Activated T-cell treated with anti-CD3 and anti-CD28 coated beads for 1 hour (primary cell): ENCODE data around the gene RNF149.
"Not testable (repeated sequence)": the region's sequence is repeated elsewhere in the genome, so short reads cannot be mapped to it uniquely, and the experiment has no call there.

Experiments
- DNase-seq: peaks from one replicate; pipeline ENCODE4 v3.0.0-alpha.2; 2020; ENCODE audit warnings: low read depth

The RNF149 gene, protein sequence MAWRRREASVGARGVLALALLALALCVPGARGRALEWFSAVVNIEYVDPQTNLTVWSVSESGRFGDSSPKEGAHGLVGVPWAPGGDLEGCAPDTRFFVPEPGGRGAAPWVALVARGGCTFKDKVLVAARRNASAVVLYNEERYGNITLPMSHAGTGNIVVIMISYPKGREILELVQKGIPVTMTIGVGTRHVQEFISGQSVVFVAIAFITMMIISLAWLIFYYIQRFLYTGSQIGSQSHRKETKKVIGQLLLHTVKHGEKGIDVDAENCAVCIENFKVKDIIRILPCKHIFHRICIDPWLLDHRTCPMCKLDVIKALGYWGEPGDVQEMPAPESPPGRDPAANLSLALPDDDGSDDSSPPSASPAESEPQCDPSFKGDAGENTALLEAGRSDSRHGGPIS

DNA sequence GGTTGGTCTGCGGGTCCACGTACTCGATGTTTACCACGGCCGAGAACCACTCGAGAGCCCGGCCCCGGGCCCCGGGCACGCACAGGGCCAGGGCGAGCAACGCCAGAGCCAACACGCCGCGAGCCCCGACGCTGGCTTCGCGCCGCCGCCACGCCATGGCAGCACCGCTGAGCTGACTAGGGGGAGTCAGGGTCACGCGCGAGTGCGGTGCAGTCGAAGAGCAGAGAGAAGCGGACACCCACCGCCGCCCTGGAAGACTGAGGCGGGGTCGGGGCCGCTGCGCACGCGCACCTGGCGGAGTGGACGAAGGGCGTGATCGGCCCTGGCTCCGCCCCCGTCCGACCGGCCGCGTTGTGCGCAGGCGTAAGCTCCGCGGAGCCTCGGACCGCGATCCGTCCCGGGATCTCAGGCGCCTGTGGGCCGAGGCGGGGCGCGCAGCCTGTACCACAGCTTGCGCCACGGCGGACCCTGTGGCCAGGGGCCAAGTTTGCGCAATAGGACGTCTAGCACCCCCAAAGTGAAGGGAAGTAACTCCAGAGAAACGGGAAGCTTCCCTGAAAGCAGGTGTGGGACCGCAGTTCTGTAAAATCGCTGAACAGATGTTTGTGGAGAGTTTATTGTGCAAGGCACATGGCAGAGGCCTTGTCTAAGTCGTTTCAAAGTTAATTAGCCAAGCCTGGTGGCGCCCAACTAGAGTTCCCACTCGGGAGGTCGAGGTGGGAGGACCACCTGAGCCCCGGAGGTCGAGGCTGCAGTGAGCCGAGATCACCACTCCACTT lies at the start of gene RNF149:
Gene RNF149 (minus strand): TSS at position 270 of the 779 bp plus-strand sequence. CDS start 113 bp downstream, at position 157.
- peak; percentile 93 for DNase-seq

DNA sequence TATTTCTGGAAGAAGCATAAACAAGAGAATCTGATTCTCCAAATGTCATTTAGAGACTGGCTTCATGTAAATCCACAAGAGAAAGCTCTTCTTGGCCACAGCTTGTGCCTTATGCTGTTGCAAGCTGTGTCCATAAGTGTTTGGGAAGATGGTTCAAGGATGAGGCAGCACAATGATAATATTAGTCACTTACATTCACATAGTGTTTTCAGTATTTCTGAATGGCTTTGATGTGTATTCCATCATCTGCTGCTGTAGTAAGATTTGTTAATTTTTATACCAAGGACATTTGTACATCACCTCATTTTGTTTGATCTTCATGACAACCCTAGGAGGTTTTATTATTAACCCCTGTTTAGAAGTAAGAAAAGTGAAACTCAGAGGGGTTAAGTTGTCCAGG lies 48.9 kb upstream of the RNF149 start:
- DNase-seq: no peak

DNA sequence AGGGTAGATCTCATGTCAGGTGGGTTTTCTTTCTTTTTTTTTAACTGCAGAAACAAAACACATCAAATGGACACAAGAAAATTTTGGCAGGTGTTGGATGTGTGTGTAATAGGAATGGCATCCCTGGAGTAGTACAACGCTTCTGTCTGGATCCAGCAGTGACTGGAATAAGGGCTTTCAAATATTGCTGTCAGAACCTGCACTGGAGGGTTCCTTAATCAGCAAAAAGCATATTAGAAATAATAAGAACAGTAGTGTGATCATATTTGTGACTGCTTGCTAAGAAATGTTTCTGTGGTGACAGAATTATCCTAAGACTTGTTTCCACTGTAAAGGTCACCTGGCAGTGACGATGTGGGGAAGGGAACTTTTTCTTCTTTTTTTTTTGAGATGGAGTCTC lies 48.0 kb upstream of the RNF149 start:
- no peak for DNase-seq

DNA sequence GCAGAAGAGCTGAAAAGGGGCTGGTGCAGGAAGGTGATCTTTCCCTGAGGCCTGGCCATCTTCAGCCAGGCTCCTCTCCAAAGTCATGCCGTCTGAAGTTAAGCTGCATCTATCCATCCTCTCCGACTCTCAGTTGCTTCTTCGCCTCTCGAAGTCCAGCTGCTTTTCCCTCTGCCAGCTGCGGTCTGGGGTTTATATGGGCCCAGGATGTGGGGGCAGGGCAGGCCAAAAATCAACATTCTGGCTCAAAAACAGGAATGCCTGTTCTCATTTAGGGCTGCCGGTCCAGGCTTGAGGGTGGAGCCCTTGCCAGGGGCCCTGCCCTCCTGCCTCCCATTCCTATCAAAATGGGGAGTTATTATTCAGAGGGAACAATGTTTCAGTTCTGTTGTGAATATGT lies 47.6 kb upstream of the RNF149 start:
- DNase-seq: no peak

DNA sequence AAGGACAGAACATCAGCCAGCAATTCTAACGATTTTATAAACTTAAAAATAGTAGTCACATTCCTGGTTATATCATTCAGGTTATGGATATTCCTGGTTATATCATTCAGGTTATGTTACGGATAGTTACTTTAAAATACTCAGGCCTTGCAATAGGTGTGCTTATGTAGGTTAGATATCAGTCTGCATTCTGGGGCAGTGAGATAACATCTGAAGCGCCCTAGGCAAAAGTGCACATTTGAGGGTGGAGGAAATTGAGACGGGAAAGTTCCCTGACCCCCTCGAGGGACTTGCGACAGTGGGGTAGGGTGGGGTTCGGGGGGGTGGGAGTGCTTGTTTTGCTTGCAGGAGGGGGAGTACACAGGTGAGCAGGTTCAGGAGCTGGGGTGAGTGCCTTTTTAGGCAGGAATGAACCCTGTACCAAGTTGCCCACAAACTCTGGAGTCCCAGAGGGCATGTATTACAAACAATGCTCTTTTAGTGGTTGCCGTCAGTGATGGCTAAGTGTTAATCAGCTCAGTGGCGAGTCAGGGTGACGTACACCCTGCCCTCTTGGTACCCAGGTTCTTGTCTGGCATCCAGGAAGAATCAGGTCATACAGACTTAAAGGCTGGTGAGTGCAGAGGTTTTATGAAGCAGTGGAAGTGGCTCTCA lies 47.0 kb upstream of the RNF149 start:
- no peak for DNase-seq

DNA sequence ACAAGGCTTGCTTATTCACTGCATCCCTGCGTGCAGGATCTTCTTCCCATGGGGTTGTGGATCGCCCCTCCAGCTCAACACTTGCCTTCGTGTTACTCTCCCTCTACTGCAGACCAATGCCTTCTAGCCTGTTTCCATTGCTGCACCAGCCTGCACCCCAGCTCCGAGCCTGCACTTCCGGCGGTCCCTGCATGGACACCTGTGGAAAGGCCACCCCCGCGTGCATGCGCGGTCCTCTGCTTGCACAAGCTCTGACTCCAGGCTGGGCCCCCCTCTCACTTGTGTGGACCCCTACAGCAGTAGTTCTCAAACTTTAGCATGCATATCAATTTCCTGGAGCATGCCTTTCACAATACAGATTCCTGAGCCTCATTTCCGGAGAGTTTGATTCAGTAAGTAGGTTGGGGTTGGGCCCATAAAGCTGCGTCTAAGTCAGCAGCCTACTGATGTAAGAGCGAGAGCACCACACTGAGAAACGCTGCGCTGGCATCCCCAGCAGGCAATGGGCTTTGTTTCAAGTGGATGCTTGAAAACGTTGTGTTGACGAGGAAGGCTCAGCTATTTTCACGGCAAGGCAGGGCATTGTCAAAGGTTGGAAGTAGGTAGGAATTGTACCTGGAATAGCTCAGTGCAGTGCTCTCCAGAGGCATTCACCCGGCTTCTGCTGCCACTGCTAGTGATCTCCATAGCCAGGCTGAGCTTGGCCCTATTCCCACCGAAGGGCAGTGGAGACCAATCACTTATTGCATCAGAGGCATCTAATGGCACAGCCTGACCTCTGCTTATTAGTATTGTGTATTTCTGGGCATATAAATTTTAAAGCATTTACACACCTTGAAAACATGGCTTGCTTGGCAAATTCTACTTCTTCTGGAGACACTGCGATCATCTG lies 46.2 kb upstream of the RNF149 start:
- DNase-seq: no peak

GRCh38 chr2:101352631-101353030 lies 44.1 kb upstream of the RNF149 start:
- DNase-seq: not testable (repeated sequence)

DNA sequence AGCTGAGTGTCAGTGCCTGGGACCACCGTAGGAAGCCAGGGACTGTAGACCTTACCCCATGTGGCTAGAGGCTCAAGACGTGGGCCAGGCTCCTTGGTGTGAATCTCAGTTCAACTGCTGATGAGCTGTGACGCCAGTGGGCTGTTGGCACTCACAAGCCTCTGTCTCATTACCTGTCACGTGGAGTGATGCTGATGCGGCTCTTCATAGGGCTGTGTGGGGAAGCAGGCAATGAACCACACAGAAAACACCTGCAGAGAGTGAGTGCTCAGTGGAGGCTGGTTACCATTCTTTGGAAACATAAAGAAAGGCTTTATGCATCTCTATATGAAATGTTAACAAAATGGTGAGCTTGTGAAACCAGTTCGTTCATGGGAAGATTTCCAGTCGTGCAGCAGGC lies 42.7 kb upstream of the RNF149 start:
- DNase-seq: no peak

GRCh38 chr2:101349893-101350662 lies 41.6 kb upstream of the RNF149 start:
- no peak for DNase-seq

DNA sequence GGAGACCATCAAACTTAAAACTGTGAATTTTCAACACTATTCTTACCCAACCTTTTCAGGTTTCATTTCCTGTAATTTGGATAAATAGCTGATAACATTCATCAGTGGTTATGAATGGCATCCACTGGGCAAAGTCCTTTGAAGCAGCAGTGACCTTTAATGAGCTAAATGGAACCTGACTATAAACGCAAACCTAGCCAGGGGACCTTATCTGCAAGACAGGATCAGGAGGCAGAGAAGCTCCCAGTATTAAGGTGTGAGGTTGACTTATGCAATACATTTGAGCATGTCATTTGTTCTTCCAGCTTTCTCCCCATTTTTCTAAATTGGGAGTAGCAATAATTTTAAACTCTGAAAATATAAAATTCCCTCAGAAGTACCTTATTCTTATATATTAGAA lies 40.4 kb upstream of the RNF149 start:
- DNase-seq: no peak

DNA sequence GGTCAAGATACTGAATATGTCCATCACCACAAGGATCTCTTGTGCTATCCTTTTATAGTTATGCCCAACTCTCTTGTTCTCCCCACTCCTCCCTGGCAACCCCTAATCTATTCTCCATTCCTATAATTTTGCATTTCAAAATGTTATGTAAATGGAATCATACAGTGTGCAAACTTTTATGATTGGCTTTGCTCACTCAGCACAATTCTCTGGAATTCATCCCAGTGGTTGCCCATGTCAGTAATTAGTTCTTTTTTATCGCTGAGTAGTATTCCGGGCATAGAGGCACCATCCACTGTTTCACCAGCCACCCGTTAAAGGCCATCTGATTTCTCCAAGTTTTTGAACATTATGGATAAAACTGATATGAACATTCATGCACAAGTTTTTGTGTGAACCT lies 38.4 kb upstream of the RNF149 start:
- DNase-seq: no peak

DNA sequence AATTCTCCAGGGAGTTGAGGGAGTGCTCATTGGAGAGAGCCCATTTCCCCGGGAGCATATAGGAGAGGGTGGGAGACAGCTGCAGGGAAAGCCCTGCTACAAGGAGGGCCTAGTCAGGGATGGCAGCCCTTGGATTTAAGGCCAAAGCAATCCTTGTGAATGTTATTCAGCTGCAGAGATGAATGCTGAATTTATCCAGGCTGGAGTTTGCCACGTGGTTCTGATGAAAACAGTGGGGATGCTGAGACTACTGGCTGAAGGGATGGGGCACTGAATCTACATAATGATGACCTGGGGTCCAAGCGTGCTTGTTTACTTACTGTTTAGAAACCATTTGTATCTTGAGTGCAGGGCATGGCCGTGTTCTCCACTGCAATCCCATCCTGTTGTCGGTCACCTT lies 35.6 kb upstream of the RNF149 start:
- DNase-seq: no peak

DNA sequence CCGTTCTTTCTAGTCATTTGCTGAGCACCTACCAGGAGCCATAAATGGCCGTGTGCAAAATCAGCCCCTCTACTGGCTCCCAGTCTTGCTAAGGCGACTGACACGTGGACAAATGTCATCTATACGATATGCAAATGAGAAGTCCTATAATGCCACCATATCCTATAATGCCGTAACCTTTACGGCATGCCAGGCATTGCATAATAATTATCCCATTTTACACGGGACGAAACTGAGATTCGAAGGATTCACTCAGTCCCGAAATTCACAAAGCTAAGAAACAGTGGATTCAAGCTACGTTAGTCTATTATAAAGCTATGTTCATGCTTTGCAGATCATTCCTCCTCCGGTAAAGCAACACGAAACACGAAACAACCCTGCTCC lies 34.1 kb upstream of the RNF149 start:
- DNase-seq: no peak

GRCh38 chr2:101341901-101342624 lies 33.6 kb upstream of the RNF149 start:
- peak; percentile 68 for DNase-seq

DNA sequence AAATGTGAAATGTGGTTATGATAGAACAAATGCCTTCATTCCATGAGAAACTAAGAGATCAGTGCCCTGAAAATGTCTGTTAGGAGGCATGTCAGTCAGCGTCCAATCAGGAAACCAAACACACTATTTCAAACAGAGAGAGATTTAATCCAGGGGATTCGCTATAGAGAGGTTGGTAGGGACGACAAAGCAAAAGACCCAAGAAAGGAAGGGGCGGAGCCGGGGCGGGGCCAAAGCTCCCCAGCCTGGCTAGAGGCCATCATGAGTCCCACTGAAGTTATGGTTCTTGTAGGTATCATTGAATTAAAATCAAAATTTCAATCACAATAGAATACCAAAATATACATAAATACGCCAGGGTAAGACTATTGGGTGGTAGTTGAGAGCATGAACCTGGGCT lies 32.9 kb upstream of the RNF149 start:
- DNase-seq: peak; percentile 18

- DNase-seq: no peak
These were observed 31.6 kb upstream of the RNF149 start for GRCh38 chr2:101340141-101340551.

DNA sequence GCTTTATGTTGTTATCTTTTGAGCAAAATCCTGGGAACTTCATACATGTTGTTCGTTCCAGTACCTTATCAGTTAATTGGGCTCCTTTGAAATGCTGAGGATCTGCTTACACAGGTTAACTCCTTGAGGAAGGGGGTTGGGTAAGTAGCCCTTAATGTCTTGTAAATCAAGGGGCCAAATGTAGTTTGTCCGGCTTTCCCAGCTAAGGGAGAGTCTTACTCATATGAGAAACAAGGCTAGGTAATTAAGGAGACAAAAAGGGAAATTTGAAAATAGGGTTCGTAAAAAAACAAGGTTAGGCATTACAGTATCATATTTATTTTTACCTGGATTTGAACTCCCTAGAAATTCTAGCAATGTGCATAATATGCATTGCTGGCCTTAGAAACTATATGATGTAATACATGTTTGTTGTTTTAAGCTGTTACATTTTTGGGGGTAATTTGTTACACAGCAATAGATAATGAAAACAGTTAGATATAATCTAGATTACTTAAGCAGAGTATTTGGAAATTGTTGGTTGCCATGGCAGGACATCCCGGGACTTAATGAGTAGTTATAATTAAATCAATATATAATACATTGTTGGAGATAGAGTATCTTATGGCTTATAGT lies 30.9 kb upstream of the RNF149 start:
- DNase-seq: no peak

- DNase-seq: no peak
These were observed 29.4 kb upstream of the RNF149 start for GRCh38 chr2:101337877-101338276.

GRCh38 chr2:101332885-101333766 lies 24.6 kb upstream of the RNF149 start:
- no peak for DNase-seq
